Measurements from ENCODE around the gene NEUROD6. TPM values are rescaled to one million over a fixed set of nuclear protein-coding genes. Genes with fewer than 3 reads are reported as not detected.

Gene NEUROD6
- total RNA-seq = not detected in 2 replicates

DNA sequence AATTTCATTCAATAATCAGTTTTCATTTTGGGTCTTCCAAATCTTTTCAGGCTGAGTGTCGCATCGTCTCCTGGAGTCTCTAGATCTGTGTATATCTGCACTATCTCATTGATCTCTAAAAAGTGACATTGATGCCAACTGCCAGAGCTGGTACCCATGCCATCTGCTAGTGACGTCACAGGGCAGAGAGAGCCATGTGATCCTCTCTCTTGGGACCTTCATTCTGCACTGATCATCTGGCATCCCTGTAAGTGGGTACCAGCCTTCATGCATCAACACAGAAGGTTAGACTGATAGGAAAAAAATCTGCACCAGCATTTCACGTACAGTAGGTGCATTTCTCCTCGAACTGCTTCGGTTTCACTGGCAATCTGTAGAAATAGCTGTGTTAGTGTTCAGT, at the start of gene NEUROD6:
TSS of gene NEUROD6 (minus strand) at position 124 of the 400 bp plus-strand sequence. CDS start 1,458 bp downstream, outside the sequence.

Other genes starting within 250 kb of the NEUROD6 start
- not detected in 2 replicates for gene ITPRID1, start 173.4 kb upstream of the NEUROD6 start, total RNA-seq